ENCODE measurements around the gene RNF167.

The RNF167 gene

GRCh38 chr17:4936436-4936835 is 3.6 kb upstream of the RNF167 start:
- Histone ChIP-seq H3K9me3 (no peaks in the 10 kb centered on the region), H3K27me3 (no peaks in the 10 kb centered on the region), H3K36me3 (peaks cover 36% of the 10 kb centered on the region), H3K9ac (peak overlapping the region; percentile 38), H3K4me2 (no peak overlapping the region), H3K4me1 (peaks cover 58% of the 10 kb centered on the region), H3K4me3 (no peak overlapping the region), H3K27ac (no peak overlapping the region), H4K20me1 (peaks cover 22% of the 10 kb centered on the region)
- TF ChIP-seq Cebpa-rat (IDR thresholded peaks at IDR 0.05), result no peak

- Histone ChIP-seq H3K27me3 (no peaks in the 10 kb centered on the region), H3K4me1 (peaks cover 61% of the 10 kb centered on the region), H3K9ac (peak overlapping the region; percentile 38; the same call in 1 of the 2 replicates), H3K9me3 (no peaks in the 10 kb centered on the region), H3K27ac (no peak overlapping the region), H4K20me1 (peaks cover 33% of the 10 kb centered on the region), H3K4me2 (no peak overlapping the region), H3K4me3 (no peak overlapping the region), H3K36me3 (peaks cover 44% of the 10 kb centered on the region)
- TF ChIP-seq Cebpa-rat (IDR thresholded peaks at IDR 0.05), result no peak
These were observed 2.5 kb upstream of the RNF167 start for GRCh38 chr17:4937553-4937952.

GRCh38 chr17:4938069-4938491 is 2.0 kb upstream of the RNF167 start:
- peaks cover 35% of the 10 kb centered on the region for H4K20me1 ChIP-seq
- no peaks in the 10 kb centered on the region for H3K27me3 ChIP-seq
- H3K27ac ChIP-seq, result no peak overlapping the region
- H3K9ac ChIP-seq, result peak overlapping the region; percentile 98
- H3K4me2 ChIP-seq, result peak overlapping the region; percentile 99
- peaks cover 65% of the 10 kb centered on the region for H3K4me1 ChIP-seq
- no peak for TF ChIP-seq Cebpa-rat (IDR thresholded peaks at IDR 0.05)
- no peaks in the 10 kb centered on the region for H3K9me3 ChIP-seq
- H3K36me3 ChIP-seq, result peaks cover 50% of the 10 kb centered on the region
- peak overlapping the region; percentile 89; the same call in 1 of the 2 replicates for H3K4me3 ChIP-seq

- TF ChIP-seq Cebpa-rat (IDR thresholded peaks at IDR 0.05), result no peak
- Histone ChIP-seq H3K27ac (peak overlapping the region; percentile 96), H3K4me3 (peak overlapping the region; percentile 89), H3K4me2 (peak overlapping the region; percentile 99), H3K9ac (peak overlapping the region; percentile 98), H3K9me3 (no peaks in the 10 kb centered on the region), H3K27me3 (no peaks in the 10 kb centered on the region), H3K4me1 (peaks cover 67% of the 10 kb centered on the region), H3K36me3 (peaks cover 58% of the 10 kb centered on the region), H4K20me1 (peaks cover 43% of the 10 kb centered on the region)
These were observed 1.2 kb upstream of the RNF167 start for GRCh38 chr17:4938688-4939545.

GRCh38 chr17:4939546-4939795 is 597 bp upstream of the RNF167 start:
- peak overlapping the region; percentile 89 for H3K4me3 ChIP-seq
- H3K9me3 ChIP-seq, result no peaks in the 10 kb centered on the region
- 0 out of 2 replicates have a peak, but pooled peaks have one; percentile 42 for TF ChIP-seq Cebpa-rat (IDR thresholded peaks at IDR 0.05)
- peak overlapping the region; percentile 98 for H3K9ac ChIP-seq
- peaks cover 63% of the 10 kb centered on the region for H3K36me3 ChIP-seq
- H3K4me2 ChIP-seq, result peak overlapping the region; percentile 99
- H4K20me1 ChIP-seq, result peaks cover 44% of the 10 kb centered on the region
- H3K4me1 ChIP-seq, result peaks cover 67% of the 10 kb centered on the region
- H3K27ac ChIP-seq, result peak overlapping the region; percentile 96
- no peaks in the 10 kb centered on the region for H3K27me3 ChIP-seq

- peak overlapping the region; percentile 96 for H3K27ac ChIP-seq
- peak overlapping the region; percentile 89 for H3K4me3 ChIP-seq
These were observed 669 bp downstream of the RNF167 start for GRCh38 chr17:4940555-4941318.

DNA sequence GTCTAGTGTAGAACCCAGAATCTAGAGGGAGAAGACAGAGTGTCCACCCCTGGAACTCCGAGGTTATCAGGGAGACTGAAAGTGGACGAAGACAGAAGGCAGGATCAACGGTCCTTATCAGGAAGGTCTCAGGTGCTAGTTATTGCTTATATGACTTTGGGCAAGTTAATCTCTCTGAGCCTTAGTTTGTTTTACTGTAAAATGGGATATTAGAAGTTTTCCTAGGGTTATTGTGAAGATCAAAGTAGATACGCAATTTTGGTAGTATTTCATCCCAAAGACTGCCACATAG is 1.2 kb downstream of the RNF167 start:
- Histone ChIP-seq H4K20me1 (peaks cover 60% of the 10 kb centered on the region), H3K9me3 (no peaks in the 10 kb centered on the region), H3K27me3 (no peaks in the 10 kb centered on the region), H3K4me2 (peak overlapping the region; percentile 99), H3K9ac (peak overlapping the region; percentile 98), H3K36me3 (peaks cover 71% of the 10 kb centered on the region), H3K27ac (peak overlapping the region; percentile 96), H3K4me1 (peaks cover 81% of the 10 kb centered on the region), H3K4me3 (peak overlapping the region; percentile 89)
- TF ChIP-seq Cebpa-rat (IDR thresholded peaks at IDR 0.05), result no peak

More at GRCh38 chr17:4940555-4941318, 669 bp downstream of the RNF167 start:
- Histone ChIP-seq H3K9me3 (no peaks in the 10 kb centered on the region), H3K27me3 (no peaks in the 10 kb centered on the region), H3K4me1 (peaks cover 76% of the 10 kb centered on the region), H4K20me1 (peaks cover 55% of the 10 kb centered on the region), H3K9ac (peak overlapping the region; percentile 98), H3K36me3 (peaks cover 71% of the 10 kb centered on the region), H3K4me2 (peak overlapping the region; percentile 99)
- peak; percentile 73; the same call in 1 of the 2 replicates for TF ChIP-seq Cebpa-rat (IDR thresholded peaks at IDR 0.05)

- Histone ChIP-seq H3K36me3 (peaks cover 60% of the 10 kb centered on the region), H3K27me3 (no peaks in the 10 kb centered on the region), H3K4me1 (peaks cover 75% of the 10 kb centered on the region), H3K4me3 (no peak overlapping the region), H3K9me3 (no peaks in the 10 kb centered on the region), H4K20me1 (peaks cover 77% of the 10 kb centered on the region), H3K9ac (peak overlapping the region; percentile 55; the same call in 1 of the 2 replicates), H3K4me2 (peak overlapping the region; percentile 99), H3K27ac (0 out of 2 replicates have a peak overlapping the region, but pooled peaks have one; percentile 29)
- TF ChIP-seq Cebpa-rat (IDR thresholded peaks at IDR 0.05), result no peak
These were observed 2.9 kb downstream of the RNF167 start for GRCh38 chr17:4942760-4943508.

DNA sequence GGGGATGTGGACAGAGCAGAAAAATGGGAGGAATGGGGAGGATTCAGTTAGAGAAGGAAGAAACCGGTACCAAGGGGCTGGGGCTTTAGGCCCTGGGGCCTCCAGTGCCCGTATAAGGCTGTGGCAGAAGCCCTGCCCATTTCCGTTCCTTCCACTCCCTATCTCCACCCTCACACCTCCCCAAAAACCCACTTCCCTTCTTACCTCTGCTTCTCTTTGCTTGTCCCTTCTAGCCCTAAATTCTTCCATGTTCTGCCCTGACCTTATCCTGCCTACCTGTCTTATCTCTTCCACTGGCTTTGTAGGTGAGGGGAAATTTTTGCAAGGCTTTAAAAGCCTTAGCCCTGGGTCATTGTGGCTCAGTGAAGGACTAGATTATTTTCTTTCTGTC is 4.1 kb downstream of the RNF167 start:
- peak overlapping the region; percentile 29; the same call in 1 of the 2 replicates for H3K27ac ChIP-seq
- H3K27me3 ChIP-seq, result no peaks in the 10 kb centered on the region
- peak overlapping the region; percentile 100 for H3K4me3 ChIP-seq
- H4K20me1 ChIP-seq, result peaks cover 74% of the 10 kb centered on the region
- H3K4me2 ChIP-seq, result peak overlapping the region; percentile 99
- peaks cover 63% of the 10 kb centered on the region for H3K4me1 ChIP-seq
- peaks cover 52% of the 10 kb centered on the region for H3K36me3 ChIP-seq
- peak overlapping the region; percentile 55 for H3K9ac ChIP-seq
- TF ChIP-seq Cebpa-rat (IDR thresholded peaks at IDR 0.05), result no peak
- H3K9me3 ChIP-seq, result no peaks in the 10 kb centered on the region
